HepG2 (cell line): ENCODE results near the gene TEKT1. TPM values are rescaled to one million over a fixed set of nuclear protein-coding genes. Genes with fewer than 3 reads are reported as not detected.

Experiments
- CEBPB ChIP-seq: IDR thresholded peaks from 2 replicates; pipeline ENCODE4 v1.6.1; 2011; ENCODE audit warnings: low read depth, low read length, improper control_type of control experiment, borderline replicate concordance
- CREB1 ChIP-seq, 2 experiments: fragments of 450-650 bp in 1 of 2; IDR thresholded peaks; 2 replicates each; pipeline ENCODE4 v1.6.1; 2016 to 2017; ENCODE audit warnings: control low read depth in 1 of 2, mild to moderate bottlenecking in 1 of 2, missing compliant biosample characterization in 1 of 2, missing genetic modification characterization in 1 of 2
- FOSL2 ChIP-seq: sonication (generic); formaldehyde crosslinking; IDR thresholded peaks from 2 replicates; pipeline ENCODE4 v1.4.0; 2020; ENCODE audit warnings: missing genetic modification reagents
- FOXA3 ChIP-seq: IDR thresholded peaks from 2 replicates; pipeline ENCODE4 v1.6.1; 2016; ENCODE audit warnings: missing genetic modification reagents, missing compliant biosample characterization
- PCBP2 ChIP-seq: fragments of 200-400 bp; formaldehyde crosslinking; optimal IDR thresholded peaks from 2 replicates; pipeline ENCODE3; 2018; ENCODE audit warnings: low read length, low read depth; ENCODE audit not compliant: poor library complexity, severe bottlenecking
- SOX6 ChIP-seq, 2 experiments: fragments of 450-650 bp in 1 of 2; sonication (generic) in 1 of 2; formaldehyde crosslinking in 1 of 2; IDR thresholded peaks; 2 replicates each; pipeline versions ENCODE4 v1.4.0 to v1.6.1; 2017 to 2020; ENCODE audit warnings: antibody characterized with exemption in 1 of 2, mild to moderate bottlenecking in 1 of 2, missing genetic modification reagents in 1 of 2
- ZBTB20 ChIP-seq: sonication (generic); formaldehyde crosslinking; IDR thresholded peaks from 2 replicates; pipeline ENCODE4 v1.8.1; 2023; ENCODE audit warnings: missing genetic modification reagents, low read depth, mild to moderate bottlenecking, borderline replicate concordance
- ZBTB21 ChIP-seq: sonication (generic); formaldehyde crosslinking; IDR thresholded peaks from 2 replicates; pipeline ENCODE4 v1.4.0; 2020; ENCODE audit warnings: missing genetic modification reagents
- ZFAT ChIP-seq: sonication (generic); formaldehyde crosslinking; conservative IDR thresholded peaks from 2 replicates; pipeline ENCODE4 v1.8.1; 2023; ENCODE audit warnings: missing genetic modification reagents, inconsistent platforms
- ZNF124 ChIP-seq: sonication (generic); formaldehyde crosslinking; IDR thresholded peaks from 2 replicates; pipeline ENCODE4 v1.4.0; 2020; ENCODE audit warnings: missing genetic modification reagents
- ZNF232 ChIP-seq: sonication (generic); formaldehyde crosslinking; IDR thresholded peaks from 2 replicates; pipeline ENCODE4 v1.4.0; 2020; ENCODE audit warnings: missing genetic modification reagents, borderline replicate concordance
- ZNF33A ChIP-seq: sonication (generic); formaldehyde crosslinking; IDR thresholded peaks from 2 replicates; pipeline ENCODE4 v1.5.1; 2020; ENCODE audit warnings: missing genetic modification reagents, mild to moderate bottlenecking, moderate library complexity, borderline replicate concordance
- ZNF350 ChIP-seq: sonication (generic); formaldehyde crosslinking; IDR thresholded peaks from 2 replicates; pipeline ENCODE4 v1.4.0; 2020; ENCODE audit warnings: mild to moderate bottlenecking, low read depth, missing genetic modification reagents, borderline replicate concordance
- ZNF430 ChIP-seq: sonication (generic); formaldehyde crosslinking; IDR thresholded peaks from 2 replicates; pipeline ENCODE4 v1.9.0; 2021; ENCODE audit warnings: mild to moderate bottlenecking, missing genetic modification reagents
- ZNF775 ChIP-seq: sonication (generic); formaldehyde crosslinking; IDR thresholded peaks from 2 replicates; pipeline ENCODE4 v1.4.0; 2020; ENCODE audit warnings: missing genetic modification reagents, mild to moderate bottlenecking, moderate library complexity, borderline replicate concordance
- polyA plus RNA-seq, 8 experiments: library from polyadenylated mRNA; depleted of rRNA in 3 of 8; stranded (reverse) in 7 of 8; unstranded in 1 of 8; fragments of >200 nt; fragmentation: Illumina TruSeq in 4 of 8; extraction: Trizol in 4 of 8; gene quantifications; 2 replicates each; pipeline versions ENCODE4 v1.2.1 to v1.2.3, GENCODE V29; 2011 to 2016; ENCODE audit warnings: low read depth in 4 of 8, missing spikeins in 1 of 8, mixed read lengths in 1 of 8; ENCODE audit not compliant: insufficient read depth in 1 of 8
- total RNA-seq, 5 experiments: library from RNA; depleted of rRNA; stranded (reverse); fragments of >200 nt; fragmentation: Illumina TruSeq; extraction: Trizol; gene quantifications; 2 replicates each; pipeline ENCODE4 v1.2.3, GENCODE V29; 2016; ENCODE audit warnings: low read depth in 1 of 5
- TF ChIP-seq, protein P1 (sequence below): sonication (generic); formaldehyde crosslinking; IDR thresholded peaks from 2 replicates; pipeline ENCODE4 v1.4.0; 2020; ENCODE audit warnings: missing genetic modification reagents, borderline replicate concordance
- TF ChIP-seq, protein P2 (sequence below): IDR thresholded peaks from 2 replicates; pipeline ENCODE4 v1.6.1; 2016; ENCODE audit warnings: mild to moderate bottlenecking
- TF ChIP-seq, protein P3 (sequence below): sonication (generic); formaldehyde crosslinking; IDR thresholded peaks from 2 replicates; pipeline ENCODE4 v1.4.0; 2020; ENCODE audit warnings: mild to moderate bottlenecking, missing genetic modification reagents
- TF ChIP-seq, protein P4 (sequence below), 2 experiments: fragments of 450-650 bp in 1 of 2; sonication (generic) in 1 of 2; formaldehyde crosslinking; IDR thresholded peaks; 2 replicates each; pipeline versions ENCODE4 v1.5.0 to v1.8.0; 2020 to 2022; ENCODE audit warnings: mild to moderate bottlenecking in 1 of 2, missing genetic modification reagents in 1 of 2
- TF ChIP-seq, protein P5 (sequence below): sonication (generic); formaldehyde crosslinking; IDR thresholded peaks from 2 replicates; pipeline ENCODE4 v1.4.0; 2020; ENCODE audit warnings: missing genetic modification reagents, mild to moderate bottlenecking, borderline replicate concordance

The TEKT1 gene
- total and polyA plus RNA-seq, 2 of the 13 experiments (the other 11 are each of a cell fraction or from before 2014, with no cell fraction given) = not detected

DNA sequence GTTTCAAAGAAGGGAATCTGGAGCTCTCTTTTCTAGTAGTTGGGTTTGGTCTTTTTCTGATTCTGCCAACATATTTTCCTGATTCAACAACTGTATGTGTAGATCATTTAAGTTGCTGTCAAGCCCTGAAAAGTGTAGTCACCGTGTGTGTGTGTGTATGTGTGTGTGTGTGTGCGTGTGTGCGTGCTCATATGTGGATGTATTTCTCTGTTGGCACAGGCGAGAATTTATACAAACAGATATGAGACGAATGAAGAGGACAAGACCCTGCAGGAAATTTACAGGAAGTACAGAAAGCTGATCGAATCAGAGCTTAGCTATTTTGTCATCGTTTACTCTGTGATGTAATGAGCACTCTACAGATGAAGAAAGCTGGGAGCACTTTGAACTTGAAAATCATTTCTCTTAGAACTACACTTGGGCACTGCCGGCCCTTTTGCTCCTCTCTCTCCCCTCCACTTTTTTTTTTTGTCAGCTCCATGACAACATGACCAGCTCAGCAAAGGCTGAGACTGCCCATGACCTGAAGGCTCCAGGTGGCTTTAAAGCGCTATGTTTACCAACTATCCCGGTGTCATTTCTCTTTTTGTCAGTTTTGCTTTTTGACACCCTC, 44.3 kb downstream of the TEKT1 start (continued):
- TF ChIP-seq, protein P1, sequence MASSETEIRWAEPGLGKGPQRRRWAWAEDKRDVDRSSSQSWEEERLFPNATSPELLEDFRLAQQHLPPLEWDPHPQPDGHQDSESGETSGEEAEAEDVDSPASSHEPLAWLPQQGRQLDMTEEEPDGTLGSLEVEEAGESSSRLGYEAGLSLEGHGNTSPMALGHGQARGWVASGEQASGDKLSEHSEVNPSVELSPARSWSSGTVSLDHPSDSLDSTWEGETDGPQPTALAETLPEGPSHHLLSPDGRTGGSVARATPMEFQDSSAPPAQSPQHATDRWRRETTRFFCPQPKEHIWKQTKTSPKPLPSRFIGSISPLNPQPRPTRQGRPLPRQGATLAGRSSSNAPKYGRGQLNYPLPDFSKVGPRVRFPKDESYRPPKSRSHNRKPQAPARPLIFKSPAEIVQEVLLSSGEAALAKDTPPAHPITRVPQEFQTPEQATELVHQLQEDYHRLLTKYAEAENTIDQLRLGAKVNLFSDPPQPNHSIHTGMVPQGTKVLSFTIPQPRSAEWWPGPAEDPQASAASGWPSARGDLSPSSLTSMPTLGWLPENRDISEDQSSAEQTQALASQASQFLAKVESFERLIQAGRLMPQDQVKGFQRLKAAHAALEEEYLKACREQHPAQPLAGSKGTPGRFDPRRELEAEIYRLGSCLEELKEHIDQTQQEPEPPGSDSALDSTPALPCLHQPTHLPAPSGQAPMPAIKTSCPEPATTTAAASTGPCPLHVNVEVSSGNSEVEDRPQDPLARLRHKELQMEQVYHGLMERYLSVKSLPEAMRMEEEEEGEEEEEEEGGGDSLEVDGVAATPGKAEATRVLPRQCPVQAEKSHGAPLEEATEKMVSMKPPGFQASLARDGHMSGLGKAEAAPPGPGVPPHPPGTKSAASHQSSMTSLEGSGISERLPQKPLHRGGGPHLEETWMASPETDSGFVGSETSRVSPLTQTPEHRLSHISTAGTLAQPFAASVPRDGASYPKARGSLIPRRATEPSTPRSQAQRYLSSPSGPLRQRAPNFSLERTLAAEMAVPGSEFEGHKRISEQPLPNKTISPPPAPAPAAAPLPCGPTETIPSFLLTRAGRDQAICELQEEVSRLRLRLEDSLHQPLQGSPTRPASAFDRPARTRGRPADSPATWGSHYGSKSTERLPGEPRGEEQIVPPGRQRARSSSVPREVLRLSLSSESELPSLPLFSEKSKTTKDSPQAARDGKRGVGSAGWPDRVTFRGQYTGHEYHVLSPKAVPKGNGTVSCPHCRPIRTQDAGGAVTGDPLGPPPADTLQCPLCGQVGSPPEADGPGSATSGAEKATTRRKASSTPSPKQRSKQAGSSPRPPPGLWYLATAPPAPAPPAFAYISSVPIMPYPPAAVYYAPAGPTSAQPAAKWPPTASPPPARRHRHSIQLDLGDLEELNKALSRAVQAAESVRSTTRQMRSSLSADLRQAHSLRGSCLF = no peak
- TF ChIP-seq FOSL2 (CRISPR knock-in tag) = peak; percentile 44; the same call in 1 of the 2 replicates
- TF ChIP-seq FOXA3 (CRISPR knock-in tag) = peak; percentile 42
- TF ChIP-seq SOX6 (IDR thresholded peaks at IDR 0.05) = no peak
- peak; percentile 36; the same call in 1 of the 2 replicates for TF ChIP-seq SOX6 (CRISPR knock-in tag; IDR thresholded peaks at IDR 0.05)
- no peak for TF ChIP-seq ZNF33A
- TF ChIP-seq, protein P2, sequence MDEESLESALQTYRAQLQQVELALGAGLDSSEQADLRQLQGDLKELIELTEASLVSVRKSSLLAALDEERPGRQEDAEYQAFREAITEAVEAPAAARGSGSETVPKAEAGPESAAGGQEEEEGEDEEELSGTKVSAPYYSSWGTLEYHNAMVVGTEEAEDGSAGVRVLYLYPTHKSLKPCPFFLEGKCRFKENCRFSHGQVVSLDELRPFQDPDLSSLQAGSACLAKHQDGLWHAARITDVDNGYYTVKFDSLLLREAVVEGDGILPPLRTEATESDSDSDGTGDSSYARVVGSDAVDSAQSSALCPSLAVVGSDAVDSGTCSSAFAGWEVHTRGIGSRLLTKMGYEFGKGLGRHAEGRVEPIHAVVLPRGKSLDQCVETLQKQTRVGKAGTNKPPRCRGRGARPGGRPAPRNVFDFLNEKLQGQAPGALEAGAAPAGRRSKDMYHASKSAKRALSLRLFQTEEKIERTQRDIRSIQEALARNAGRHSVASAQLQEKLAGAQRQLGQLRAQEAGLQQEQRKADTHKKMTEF = peak; percentile 55; the same call in 1 of the 2 replicates
- TF ChIP-seq ZNF430 = no peak
- peak; percentile 95 for TF ChIP-seq ZBTB21 (CRISPR knock-in tag)
- 0 out of 2 replicates have a peak, but pooled peaks have one; percentile 32 for TF ChIP-seq CEBPB
- TF ChIP-seq, protein P3, sequence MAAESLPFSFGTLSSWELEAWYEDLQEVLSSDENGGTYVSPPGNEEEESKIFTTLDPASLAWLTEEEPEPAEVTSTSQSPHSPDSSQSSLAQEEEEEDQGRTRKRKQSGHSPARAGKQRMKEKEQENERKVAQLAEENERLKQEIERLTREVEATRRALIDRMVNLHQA (CRISPR knock-in tag) = no peak
- TF ChIP-seq, protein P4, sequence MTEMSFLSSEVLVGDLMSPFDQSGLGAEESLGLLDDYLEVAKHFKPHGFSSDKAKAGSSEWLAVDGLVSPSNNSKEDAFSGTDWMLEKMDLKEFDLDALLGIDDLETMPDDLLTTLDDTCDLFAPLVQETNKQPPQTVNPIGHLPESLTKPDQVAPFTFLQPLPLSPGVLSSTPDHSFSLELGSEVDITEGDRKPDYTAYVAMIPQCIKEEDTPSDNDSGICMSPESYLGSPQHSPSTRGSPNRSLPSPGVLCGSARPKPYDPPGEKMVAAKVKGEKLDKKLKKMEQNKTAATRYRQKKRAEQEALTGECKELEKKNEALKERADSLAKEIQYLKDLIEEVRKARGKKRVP (CRISPR knock-in tag; IDR thresholded peaks at IDR 0.05) = 0 out of 4 replicates have a peak, but pooled peaks of 1 of the 2 experiments have one; percentile 14
- TF ChIP-seq PCBP2 = no peak
- TF ChIP-seq ZNF232 = no peak
- no peak for TF ChIP-seq ZBTB20 (CRISPR knock-in tag)
- peak; percentile 70 for TF ChIP-seq CREB1 (IDR thresholded peaks at IDR 0.05)
- peak; percentile 88 for TF ChIP-seq CREB1 (CRISPR knock-in tag; IDR thresholded peaks at IDR 0.05)
- TF ChIP-seq ZNF124 (CRISPR knock-in tag) = no peak
- TF ChIP-seq, protein P5, sequence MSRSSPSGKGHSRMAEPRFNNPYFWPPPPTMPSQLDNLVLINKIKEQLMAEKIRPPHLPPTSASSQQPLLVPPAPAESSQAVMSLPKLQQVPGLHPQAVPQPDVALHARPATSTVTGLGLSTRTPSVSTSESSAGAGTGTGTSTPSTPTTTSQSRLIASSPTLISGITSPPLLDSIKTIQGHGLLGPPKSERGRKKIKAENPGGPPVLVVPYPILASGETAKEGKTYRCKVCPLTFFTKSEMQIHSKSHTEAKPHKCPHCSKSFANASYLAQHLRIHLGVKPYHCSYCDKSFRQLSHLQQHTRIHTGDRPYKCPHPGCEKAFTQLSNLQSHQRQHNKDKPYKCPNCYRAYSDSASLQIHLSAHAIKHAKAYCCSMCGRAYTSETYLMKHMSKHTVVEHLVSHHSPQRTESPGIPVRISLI (CRISPR knock-in tag) = peak; percentile 84
- no peak for TF ChIP-seq ZNF350 (CRISPR knock-in tag)
- peak; percentile 15; the same call in 1 of the 2 replicates for TF ChIP-seq ZFAT (CRISPR knock-in tag)
- no peak for TF ChIP-seq ZNF775 (CRISPR knock-in tag)
